Stimulated activated CD4-positive, alpha-beta T cell treated with anti-CD3 and anti-CD28 coated beads, Interleukin-1b, Interleukin-23, amount 100 ng/mL, for 1 hour (primary cell): ENCODE results near the gene BPIFB2.
"Not testable (repeated sequence)": the region's sequence is repeated elsewhere in the genome, so short reads cannot be mapped to it uniquely, and the experiment has no call there.

ENCODE experiments used
- DNase-seq, 2 donors: peaks; one replicate each; pipeline ENCODE4 v3.0.0-alpha.2; 2020; ENCODE audit warnings: low read depth in 2 of 2

BPIFB2 gene

DNA sequence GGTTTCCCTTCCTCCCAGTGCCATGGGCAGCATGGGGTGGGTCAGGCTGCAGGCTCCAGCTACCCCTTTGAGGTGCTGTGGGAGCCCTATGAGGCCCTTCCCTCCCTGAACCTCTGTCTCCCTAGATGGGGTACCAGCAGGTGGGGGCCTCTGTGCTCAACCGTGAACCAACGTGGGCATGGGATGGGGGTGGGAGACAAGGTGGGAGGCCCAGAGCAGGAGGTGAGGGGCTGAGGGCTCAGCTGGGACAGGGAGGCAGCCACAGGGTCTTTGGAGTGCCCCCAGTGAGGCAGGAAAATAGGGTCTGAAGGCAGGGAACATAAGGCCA, 36.6 kb upstream of the BPIFB2 start:
- DNase-seq = no peak

DNA sequence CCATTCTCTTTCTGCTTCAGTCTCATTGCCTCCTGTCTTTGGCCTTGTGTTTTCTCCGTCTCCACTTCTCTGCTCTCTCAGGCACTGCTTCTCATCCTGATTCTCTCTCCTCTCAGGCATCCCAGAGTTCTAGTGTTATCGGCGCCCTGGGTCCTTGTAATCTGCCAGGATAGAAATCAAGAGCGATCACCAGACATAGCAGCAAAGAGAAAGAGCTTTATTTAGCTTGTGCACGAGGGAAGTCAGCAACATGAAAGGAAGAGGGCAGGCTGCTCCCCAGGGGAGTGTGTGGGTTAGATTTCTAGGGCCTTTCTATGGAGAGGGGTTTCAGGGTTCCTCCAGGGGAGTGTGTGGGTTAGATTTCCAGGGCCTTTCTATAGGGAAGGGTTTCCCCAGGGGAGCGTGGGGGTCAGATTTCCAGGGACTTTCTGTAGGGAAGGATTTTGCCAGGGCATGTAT, 35.8 kb upstream of the BPIFB2 start:
- DNase-seq = no peak

DNA sequence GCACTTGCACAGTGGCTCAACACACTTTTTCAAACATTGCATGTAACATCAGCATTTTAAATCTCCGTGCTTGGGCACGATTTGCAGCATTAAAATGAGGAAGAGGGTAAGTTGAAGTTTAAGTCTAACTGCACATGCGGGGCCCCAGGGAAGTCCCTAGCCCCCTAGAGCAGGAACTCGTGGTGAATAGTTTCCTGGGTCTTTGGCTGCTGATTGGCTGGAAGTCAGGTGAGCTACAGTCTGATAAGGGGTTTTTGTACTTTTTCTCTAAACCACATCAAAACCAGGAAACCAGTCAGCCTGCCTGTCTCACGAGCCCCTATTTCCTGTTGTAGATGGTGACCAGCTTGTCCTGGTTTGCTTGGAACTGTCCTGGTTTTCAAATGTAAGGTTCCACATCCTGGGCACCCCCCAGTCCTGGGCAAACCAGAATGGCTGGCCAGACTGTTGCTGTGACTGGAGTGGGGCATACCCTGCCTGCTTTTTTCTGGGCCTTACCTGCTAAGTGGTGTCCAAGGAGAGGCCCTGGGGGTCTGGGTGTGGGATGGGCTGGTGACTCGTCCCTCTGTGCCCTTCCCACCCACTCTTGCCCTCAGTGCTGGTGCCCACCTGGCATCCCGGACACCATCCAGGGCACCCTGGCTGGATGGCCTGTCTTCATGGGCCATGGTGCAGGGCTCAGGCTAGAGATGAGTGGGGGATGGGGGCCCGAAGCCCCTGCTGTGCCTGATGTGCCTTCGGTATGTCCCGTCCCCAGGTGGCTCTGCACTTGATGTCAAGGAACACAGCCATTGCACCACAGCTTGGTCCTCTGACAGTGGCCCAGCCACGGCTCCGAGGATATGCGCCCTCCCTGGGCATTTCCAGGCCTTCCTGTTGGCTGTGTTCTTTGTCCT, 35.1 kb upstream of the BPIFB2 start:
- peak; percentile 40 to 67 for DNase-seq

DNA sequence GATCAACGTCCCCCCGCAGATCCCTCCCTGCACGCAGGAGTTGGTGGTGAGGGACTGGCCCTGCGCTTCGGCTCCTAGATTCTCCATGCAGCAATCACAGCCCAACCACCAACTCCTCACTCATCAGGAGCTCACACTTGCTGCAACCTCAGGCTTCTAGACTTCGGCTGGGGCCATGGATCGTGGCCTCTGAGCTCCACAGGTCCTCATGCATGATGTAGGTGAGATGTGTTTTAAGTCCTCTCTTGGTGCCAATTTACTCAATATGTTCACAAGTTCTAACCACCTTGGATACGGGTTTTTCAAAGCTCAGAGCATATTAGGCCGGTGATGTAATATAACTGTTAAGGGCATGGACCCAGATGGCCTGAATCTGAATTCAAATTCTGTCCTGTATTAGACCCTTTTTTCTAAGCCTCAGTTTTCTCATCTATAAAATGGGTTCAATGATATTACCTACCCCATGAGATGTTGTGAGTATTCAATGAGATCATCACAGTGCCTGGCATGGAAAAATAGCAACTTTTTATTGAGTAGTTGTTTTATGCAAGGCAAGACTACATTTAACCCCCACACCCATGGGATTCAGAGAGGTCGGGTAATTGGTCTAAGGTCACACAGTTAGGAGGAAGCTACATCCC, 34.3 kb upstream of the BPIFB2 start:
- no peak for DNase-seq

DNA sequence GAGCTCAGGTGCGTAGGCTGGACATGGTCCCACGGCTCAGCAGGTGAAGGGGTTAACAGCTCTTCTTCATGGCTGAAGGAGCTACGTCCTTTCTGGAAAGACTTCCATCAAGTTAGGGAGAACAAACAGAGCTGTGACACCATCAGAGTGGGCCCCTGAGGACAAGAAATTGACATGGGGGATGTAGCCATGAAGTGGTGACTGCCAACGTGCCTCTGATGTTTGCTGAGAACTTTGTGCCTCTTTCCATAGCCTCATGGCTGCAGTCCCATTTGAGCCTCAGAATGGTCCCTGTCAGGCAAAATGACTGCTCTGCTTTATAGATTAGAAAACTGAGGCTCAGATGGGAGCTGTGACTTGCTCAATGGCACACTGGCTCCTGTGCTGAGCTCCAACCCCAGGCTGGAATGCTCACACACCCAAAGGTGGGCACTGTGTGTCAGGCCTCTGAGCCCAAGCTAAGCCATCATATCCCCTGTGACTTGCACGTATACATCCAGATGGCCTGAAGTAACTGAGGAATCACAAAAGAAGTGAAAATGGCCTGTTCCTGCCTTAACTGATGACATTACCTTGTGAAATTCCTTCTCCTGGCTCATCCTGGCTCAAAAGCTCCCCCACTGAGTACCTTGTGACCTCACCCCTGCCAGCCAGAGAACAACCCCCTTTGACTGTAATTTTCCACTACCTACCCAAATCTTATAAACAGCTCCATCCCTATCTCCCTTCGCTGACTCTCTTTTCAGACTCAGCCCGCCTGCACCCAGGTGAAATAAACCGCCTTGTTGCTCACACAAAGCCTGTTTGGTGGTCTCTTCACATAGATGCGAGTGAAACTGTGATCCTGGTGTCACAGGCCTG, 33.1 kb upstream of the BPIFB2 start:
- not testable (repeated sequence) for DNase-seq

DNA sequence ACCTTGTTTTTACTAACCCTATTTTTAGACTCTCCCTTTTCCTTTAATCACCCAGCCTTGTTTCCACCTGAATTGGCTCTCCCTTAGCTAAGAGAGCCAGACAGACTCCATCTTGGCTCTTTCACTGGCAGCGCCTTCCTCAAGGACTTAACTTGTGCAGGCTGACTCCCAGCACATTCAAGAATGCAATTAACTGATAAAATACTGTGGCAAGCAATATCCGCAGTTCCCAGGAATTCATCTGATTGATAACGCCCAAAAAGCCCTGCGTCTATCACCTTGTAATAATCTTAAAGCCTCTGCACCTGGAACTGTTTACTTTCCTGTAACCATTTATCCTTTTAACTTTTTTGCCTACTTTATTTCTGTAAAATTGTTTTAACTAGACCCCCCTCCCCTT, 32.4 kb upstream of the BPIFB2 start:
- DNase-seq = not testable (repeated sequence)

DNA sequence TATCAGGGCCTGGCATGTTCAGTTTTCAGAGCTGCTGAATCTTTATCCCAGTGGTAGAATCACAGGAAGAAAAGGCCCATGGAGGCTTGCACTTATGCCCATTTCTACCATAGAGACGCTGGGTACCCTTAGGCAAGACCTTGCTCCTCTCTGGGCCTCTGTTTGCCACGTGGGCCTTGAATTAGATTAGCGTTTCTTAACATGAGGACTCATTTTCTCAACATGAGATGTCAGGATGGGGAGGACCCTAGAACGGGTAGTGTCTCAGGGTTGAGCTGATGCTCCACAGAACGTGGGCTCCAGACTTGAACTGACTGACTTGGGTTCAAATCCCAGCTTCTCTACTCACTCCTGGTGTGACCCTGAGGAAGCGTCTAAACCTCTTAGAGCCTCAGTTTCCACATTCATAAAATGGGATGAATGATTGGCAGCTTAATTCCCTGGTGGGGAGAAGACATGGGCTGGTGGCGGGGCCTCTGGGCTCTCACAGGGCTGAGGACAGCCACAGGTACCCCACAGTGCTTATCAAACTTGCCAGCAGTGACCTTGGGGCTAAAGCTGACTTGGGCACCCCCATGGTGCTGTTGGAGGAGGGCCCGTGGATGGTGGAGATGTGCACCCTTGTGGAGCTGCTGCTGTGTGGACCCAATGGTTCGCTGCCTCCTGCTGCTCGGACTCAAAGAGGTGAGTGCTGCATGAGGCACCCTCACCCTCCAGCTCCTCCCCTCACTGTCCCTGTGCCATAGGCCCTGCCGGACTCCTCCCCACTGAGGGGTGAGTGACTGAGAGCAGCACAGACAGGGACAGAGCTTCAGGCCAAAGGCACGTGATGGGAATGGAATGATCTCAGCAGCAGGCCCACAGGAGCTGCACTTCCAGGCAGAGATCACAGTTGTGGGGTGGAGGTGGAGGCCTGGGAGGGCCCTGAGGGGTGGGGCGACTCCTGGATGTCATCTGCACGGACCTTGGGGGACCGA, 31.5 kb upstream of the BPIFB2 start:
- no peak for DNase-seq

DNA sequence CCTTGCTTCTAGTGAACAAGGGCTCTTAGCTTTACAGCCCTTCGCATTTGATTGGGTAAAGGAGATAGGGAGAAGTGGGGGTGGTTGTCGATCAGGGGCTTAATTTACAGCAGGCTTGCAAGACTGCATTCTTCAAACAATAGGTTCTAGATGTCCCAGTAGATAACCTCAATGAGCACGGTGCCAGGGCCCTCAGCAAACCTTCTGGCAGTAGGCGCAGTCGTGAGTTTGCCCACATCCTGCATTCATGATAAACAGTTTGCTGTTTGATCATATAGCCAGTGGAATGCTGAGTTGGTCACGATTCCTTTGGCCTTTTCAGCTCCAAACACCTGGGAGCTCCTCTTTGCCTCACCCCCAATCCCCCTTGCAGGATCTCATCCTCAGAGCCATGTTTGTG, 30.8 kb upstream of the BPIFB2 start:
- DNase-seq = no peak

DNA sequence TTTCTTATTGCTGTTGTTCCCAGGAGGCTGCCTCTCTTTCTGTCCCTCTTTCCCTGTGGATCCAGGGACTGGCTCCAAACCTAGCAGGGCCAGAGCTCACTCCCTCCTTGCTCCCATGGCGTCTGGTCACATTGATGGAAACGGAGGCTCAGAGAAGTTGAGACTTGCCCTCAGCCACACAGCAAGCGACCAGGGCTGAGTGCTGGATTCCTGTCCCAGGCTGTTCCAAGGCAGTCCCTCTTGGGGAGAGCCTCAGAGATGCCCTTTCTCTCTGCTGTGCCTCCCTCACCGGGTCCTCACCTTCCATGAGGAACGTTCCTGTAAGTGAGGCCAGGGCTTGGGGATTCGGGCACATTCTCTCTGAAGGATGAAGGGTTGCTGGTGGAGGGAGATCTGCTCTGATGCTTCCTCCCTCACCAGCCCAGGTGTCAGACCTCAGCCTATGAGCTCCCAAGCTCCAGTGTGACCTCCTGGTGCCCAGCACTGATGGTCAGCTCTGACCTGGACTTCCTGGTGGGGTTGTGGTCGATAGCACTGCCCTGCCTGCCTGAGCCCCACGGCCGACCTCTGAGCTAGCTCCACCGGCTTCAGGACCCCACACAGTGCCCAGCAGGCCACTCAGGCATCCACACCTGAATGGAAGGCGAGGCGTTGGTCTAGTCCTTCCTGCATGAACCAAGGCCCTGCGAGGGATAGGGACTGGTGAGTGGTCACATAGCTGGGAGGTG, 30.1 kb upstream of the BPIFB2 start:
- no peak for DNase-seq

DNA sequence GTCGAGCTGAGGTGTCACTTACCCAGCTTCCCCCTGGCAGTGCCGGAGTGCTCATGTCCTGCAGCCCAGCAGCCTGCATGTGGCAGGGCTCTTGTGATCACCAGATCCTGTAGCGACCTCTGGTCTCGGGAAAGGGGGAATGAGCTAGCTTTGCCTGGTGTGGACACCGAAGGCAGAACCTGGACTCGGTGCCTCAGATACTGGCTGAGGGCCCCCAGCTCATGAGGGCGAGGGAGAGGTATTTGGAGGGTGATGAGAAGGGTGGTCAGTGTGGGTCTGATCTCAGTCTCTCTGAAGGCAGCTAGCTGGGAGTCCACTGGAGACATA, 29.5 kb upstream of the BPIFB2 start:
- no peak for DNase-seq

DNA sequence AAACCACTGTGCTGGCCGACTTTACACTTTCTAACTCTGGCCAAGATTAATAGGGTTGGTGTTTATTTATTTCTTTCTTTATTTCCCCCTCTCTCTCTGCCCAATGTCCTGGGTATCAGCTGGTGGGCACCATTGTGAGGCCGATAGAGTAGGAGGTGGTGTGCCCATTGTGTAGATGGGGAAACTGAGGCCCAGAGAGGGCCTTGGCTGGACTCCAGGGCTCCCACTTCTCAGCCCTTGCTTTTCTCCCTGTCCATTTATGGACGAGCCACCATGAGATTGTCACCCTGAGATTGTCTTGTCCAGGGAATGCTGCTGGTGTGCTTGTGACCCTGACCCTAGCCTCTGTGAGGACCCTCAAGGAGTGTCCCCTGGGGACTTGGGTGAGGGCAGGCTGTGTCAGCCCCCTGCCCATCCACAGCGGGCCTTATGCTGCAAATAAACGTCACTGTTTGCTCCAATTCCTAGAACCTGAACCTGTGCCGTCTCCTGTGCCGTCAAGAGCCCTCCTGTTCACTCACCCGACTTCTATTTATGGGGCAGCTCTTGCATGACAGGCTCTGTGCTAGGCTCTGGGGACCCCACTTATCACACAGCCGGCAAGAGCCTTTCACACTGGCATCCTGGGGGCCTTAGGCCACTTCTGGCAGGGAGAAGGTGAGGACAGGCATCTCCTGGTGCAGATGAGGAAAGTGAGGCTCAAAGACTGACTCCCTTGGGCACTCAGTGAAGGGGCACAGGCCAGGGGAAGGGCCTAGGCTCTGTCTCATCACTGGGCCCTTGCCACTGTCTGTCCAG, 28.1 kb upstream of the BPIFB2 start:
- DNase-seq = no peak

DNA sequence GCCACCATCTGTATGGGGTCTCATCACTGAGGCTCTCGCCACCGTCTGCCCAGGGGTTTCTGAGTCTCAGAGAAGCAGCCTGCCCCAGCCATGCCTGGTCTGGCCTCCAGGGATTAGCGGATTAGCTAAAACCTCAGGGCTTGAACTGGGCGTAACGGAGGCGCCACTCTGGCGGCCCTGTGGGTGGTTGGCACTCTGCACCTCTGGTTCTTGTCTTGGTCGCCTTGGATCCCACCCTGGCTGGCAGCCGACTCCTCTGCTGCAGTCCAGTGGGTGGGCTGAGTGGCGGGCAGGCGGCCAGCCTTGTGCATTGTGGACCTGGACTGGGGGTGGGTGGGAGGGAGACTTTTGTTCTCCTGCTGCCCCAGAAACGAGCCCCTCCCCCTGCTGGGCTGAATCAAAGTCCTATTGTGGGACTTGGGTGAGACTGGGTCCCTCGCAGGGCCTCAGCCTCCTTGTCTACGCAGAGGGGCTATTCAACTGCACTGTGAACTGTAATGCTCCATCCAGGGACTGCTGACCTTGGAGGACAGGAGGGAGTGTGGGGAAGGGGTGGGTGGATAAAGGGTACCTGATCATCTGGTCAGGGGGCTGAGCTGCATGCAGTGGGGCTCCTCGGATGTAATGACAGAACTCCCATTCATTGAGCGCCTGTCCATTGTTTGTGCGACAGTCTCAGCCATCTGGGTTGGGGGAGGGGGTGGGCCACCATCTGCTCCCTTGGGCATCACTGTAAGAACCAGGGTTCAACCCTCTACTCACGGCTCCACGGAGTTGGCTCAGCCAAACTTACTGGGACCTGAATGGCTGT, 27.2 kb upstream of the BPIFB2 start:
- DNase-seq = no peak

DNA sequence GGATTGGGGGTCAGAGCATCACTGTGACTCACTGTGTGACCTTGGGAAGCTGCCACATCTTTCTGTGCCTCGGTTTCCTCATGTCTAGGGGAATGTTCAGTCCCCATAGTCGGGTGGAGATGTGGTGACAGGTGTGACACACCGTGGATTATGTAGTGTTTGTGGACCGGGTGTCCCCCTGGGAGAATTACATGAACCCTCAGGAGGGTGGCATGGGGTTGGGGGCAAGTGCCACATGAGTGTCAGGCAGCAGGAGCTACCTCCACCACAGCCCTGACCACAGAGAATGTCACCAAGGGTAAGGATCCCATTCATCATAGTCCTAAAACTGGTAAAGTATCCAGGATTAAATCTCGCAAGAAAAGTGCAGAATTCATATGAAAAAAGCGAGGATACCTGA, 26.5 kb upstream of the BPIFB2 start:
- no peak for DNase-seq

DNA sequence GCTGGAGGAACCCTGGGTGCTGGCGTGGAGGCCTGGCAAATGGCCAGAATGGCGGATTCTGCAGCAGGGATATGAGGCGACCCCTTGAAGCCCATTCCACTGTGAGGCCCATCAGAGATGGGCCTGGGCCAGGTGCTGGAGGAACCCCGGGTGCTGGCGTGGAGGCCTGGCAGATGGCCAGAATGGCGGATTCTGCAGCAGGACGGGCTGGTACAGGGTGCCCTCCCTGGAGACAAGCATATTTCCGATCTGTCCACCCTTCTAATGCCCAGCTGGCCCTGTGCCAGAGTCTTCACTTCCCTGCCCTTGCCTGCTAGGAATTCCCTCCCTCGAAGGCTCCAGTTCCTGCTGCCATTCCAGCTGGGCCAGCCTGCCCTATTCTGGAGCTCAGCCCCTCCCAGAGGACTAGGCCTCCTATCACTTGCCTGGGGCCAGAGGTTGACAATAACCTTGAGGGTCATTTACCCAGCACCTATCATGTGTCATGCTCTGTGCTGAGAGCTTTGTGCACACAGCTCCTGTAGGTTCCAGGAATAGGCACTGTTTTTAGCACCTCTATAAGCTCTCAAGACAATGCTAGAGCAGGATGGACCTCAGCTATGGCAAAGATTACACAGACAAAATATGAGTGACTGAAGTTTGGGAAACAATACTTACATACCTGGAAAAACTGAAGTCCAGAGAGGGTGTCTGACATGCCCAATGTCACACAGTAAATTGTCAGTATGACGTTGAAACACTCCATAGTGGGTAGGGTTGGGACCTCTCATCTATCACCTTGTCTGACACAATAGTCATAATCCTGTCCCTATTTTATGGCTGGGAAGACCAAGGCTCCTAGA, 24.7 kb upstream of the BPIFB2 start:
- no peak for DNase-seq

DNA sequence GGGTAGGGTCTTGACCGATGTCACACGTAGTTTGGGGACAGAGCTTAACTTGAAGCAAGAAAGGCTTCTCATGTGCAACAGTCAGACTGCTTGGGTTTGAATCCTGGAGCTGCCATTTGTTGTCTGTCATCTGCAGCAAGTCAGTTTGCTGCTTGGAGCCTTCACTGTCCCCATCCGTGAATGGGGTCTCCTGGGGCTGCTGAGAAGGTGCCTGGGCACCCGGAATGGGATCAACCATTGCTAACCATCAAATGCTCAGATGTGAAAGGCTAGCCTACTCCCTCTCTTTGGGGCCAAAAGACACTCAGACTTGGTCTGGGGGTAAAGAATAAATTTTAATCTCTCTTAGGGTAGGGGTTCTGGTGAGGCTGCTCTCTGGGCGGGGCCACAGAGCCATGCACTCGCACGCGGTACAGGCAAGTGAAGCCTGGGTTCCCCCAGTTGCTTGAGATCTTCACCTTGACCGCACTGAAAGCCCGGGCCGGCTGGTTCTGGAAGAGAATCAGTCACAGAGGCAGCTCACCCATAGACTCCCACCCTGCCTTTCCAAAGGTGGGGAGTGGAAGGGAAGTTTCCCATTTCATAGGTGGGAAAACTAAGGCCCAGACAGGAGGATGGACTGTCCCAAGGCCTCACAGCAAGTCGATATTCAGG, 23.9 kb upstream of the BPIFB2 start:
- no peak for DNase-seq

DNA sequence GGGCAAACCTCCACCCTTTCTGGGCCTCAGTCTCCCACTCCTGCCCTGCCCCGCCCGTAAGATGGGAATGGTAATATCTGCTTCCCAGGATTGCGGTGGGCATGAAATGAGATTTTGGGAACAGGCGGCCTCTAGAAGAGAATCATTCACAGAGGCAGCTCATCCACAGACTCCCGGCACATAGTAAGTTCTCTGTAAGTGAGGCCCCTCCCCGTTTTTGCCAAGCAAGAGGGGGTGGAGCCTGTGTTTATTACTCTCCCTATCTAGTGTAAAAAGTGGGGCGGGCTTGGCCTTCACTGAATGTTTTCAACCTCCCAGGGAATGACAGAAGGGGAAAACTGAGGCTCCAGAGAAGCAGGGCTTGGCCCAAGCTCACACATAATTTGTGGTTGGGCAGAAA, 23.3 kb upstream of the BPIFB2 start:
- no peak for DNase-seq

DNA sequence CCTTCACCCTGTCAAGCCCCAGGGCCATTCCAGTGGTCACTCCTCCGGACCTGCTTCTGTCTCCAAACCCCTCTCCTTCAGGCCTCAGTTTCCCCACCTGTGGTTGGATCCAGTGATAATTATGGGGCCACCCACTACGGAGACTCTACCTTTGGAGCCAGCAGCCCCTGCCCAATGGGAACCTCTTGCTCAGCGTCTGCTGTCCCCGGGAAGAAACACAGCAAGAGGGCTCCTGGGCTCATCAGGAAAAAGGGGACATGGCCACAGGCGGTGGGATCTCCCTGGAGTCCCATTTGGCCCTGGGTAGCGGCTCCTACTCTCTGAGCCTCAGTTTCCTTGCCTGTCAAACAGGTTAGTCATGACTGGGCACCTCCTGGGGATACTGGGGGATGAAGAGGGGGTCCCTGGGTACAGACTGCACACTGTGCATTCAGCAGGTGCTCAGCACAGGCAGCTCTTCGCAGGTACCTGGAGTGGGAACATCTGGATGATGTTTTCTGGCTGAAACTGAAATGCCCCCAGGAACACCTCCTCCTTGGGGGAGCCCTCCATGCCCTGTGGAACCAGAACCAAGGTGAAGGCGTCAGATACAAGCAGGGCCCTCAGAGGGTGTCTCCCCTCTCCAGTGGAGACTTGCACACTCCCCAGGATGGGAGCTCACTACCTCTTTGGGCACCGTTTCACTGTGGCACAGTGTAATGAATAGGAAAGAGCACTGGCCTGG, 22.7 kb upstream of the BPIFB2 start:
- no peak for DNase-seq
